Measurements from ENCODE around the gene FBXO24.

Gene FBXO24

GRCh38 chr7:100626530-100627237 is 40.6 kb downstream of the FBXO24 start:
- peak; percentile 68 to 88 (median 78) for DNase-seq

- DNase-seq: no peak
These were observed 41.1 kb downstream of the FBXO24 start for GRCh38 chr7:100627238-100627549.

GRCh38 chr7:100629117-100629716 is 43.1 kb downstream of the FBXO24 start:
- DNase-seq: no peak

GRCh38 chr7:100630066-100630465 is 43.9 kb downstream of the FBXO24 start:
- DNase-seq: no peak

GRCh38 chr7:100632951-100633717 is 47.0 kb downstream of the FBXO24 start:
- peak in 3 of 4 experiments; percentile 20 to 40 (median 20) for DNase-seq

- no peak for DNase-seq
These were observed 53.9 kb downstream of the FBXO24 start for GRCh38 chr7:100639995-100640516.

GRCh38 chr7:100640517-100641440 is 54.7 kb downstream of the FBXO24 start:
- DNase-seq: no peak

- no peak for DNase-seq
These were observed 55.3 kb downstream of the FBXO24 start, which contains the start of gene TFR2 for GRCh38 chr7:100641463-100641859. TSS of gene TFR2 (minus strand) at chr7:100641552. CDS start at chr7:100641509, 43 bp downstream.

- no peak for DNase-seq
These were observed 55.9 kb downstream of the FBXO24 start for GRCh38 chr7:100641860-100642533.

- no peak for DNase-seq
These were observed 56.4 kb downstream of the FBXO24 start for GRCh38 chr7:100642534-100642907.

GRCh38 chr7:100649826-100650565 is 63.9 kb downstream of the FBXO24 start:
- DNase-seq: no peak
